H1 (cell line): ENCODE results near the gene BCAS4. TPM values are rescaled to one million over a fixed set of nuclear protein-coding genes. Genes with fewer than 3 reads are reported as not detected.

Experiments used
- BRCA1 ChIP-seq: IDR thresholded peaks from 2 replicates; pipeline ENCODE4 v1.6.1; 2012; ENCODE audit warnings: low read depth, low read length, improper control_type of control experiment
- CBX8 ChIP-seq: fragments of 300-800, 300-1000 bp; sonication (generic); IDR thresholded peaks from 2 replicates; pipeline ENCODE4 v1.7.1; 2016; ENCODE audit warnings: low read depth, low read length, borderline replicate concordance
- CHD1 ChIP-seq: IDR thresholded peaks from 2 replicates; pipeline ENCODE4 v1.6.1; 2012; ENCODE audit warnings: low read depth, low read length, improper control_type of control experiment
- CTBP2 ChIP-seq: IDR thresholded peaks from 2 replicates; pipeline ENCODE4 v1.7.0; 2011; ENCODE audit warnings: borderline replicate concordance, mild to moderate bottlenecking, moderate library complexity, mixed read lengths, low read length; ENCODE audit not compliant: insufficient read depth, insufficient read length
- FOSL1 ChIP-seq: IDR thresholded peaks from 2 replicates; pipeline ENCODE4 v1.6.1; 2011; ENCODE audit warnings: mild to moderate bottlenecking, low read depth, low read length, moderate library complexity; ENCODE audit not compliant: insufficient read depth
- GTF2F1 ChIP-seq: IDR thresholded peaks from 2 replicates; pipeline ENCODE4 v1.6.1; 2012; ENCODE audit warnings: low read depth, low read length, improper control_type of control experiment, borderline replicate concordance
- RFX5 ChIP-seq: IDR thresholded peaks from 2 replicates; pipeline ENCODE4 v1.6.1; 2011; ENCODE audit warnings: low read depth, low read length, improper control_type of control experiment, borderline replicate concordance
- SUZ12 ChIP-seq: fragments of 200-600 bp; sonication (generic); IDR thresholded peaks from 2 replicates; pipeline ENCODE4 v1.6.1; 2012; ENCODE audit warnings: mild to moderate bottlenecking, inconsistent platforms, low read length, moderate library complexity, mixed read lengths
- TBP ChIP-seq: IDR thresholded peaks from 2 replicates; pipeline ENCODE4 v1.6.1; 2011; ENCODE audit warnings: low read depth, low read length, improper control_type of control experiment
- polyA plus RNA-seq, 7 experiments: library from polyadenylated mRNA; depleted of rRNA in 3 of 7; stranded (reverse) in 5 of 7; unstranded in 2 of 7; fragments of >200 nt in 5 of 7; fragments of 200-250 nt in 2 of 7; gene quantifications; 1 replicate in 5 of 7; 2 replicates in 1 of 7; 4 replicates in 1 of 7; pipeline versions ENCODE4 v1.2.1 to v1.2.3, GENCODE V29; 2011 to 2013; ENCODE audit warnings: missing spikeins in 2 of 7, mixed read lengths in 2 of 7
- total RNA-seq: library from RNA; stranded (reverse); fragmentation: NEBNext Ultra II Directional; extraction: Animal tissue kit (Norgen Biotek cat#: 25700); gene quantifications from 2 replicates; pipeline ENCODE4 v1.2.1, GENCODE V29; 2021
- TF ChIP-seq, protein P1 (sequence below): IDR thresholded peaks from 2 replicates; pipeline ENCODE4 v1.6.1; 2011; ENCODE audit warnings: low read depth, mild to moderate bottlenecking, low read length; ENCODE audit not compliant: insufficient read depth

The BCAS4 gene
- total and polyA plus RNA-seq, 2 of the 8 experiments (the other 6 are each of a cell fraction or from before 2014, with no cell fraction given), result 21.2 to 23.6 TPM

DNA sequence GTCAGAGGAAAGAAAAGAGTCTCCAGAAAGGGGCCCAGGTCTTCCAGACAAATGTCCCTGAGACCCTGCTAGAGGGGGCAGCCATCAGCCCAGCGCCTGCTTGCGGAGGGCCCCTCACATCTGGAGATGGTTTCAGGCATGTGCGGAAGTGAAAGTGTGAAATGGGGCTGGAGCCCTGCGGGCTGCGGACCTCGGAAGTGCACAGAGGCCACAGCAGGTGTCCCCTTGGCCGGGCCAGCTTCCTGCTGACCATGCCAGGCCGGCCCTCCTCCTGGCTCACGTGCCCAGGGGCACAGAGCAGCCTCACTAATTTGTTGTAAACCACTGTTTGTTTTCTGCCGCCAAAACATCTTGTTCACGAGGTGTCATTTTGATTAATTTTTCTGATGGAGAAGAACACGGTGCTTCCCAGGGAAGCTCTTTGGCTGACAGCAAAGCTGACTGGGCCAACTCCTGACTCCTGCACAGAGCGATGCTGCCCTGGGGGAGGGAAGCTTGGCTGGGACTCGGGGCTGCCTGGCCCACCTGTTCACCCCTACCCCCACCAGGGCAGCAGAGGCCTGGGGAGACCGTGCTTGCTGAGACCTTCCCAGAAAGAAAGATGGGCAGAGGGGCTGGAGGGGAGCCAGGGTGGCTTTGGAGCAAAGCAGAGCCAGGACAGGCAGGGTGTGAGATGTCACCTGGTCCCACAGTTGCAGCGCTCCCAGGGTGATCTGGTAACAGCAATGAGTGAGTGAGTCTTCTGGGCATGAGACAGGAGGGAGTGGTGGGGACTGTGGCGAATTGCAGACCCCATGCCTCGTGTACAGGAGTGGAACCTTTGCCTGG, 54.2 kb downstream of the BCAS4 start (continued):
- TF ChIP-seq, protein P1, sequence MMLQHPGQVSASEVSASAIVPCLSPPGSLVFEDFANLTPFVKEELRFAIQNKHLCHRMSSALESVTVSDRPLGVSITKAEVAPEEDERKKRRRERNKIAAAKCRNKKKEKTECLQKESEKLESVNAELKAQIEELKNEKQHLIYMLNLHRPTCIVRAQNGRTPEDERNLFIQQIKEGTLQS, result no peak
- no peak for TF ChIP-seq CTBP2
- TF ChIP-seq BRCA1, result no peak
- TF ChIP-seq FOSL1, result no peak
- no peak for TF ChIP-seq GTF2F1
- no peak for TF ChIP-seq RFX5
- no peak for TF ChIP-seq TBP
- TF ChIP-seq CBX8, result no peak
- TF ChIP-seq SUZ12, result no peak
- TF ChIP-seq CHD1, result no peak
